SK-N-SH treated with all-trans-retinoic acid at 6 μM for 48 hours (cell line): ENCODE measurements around the gene TES.

Experiments
- CREB5 ChIP-seq: fragments of 250-450 bp; sonication (Bioruptor Pico); IDR thresholded peaks from 2 replicates; pipeline ENCODE4 v1.5.1; 2020; ENCODE audit warnings: low read depth, mild to moderate bottlenecking, moderate library complexity
- PATZ1 ChIP-seq: fragments of 250-450 bp; sonication (Bioruptor Pico); IDR thresholded peaks from 2 replicates; pipeline ENCODE4 v1.8.0; 2020; ENCODE audit warnings: mild to moderate bottlenecking, moderate library complexity, borderline replicate concordance
- POU6F1 ChIP-seq: fragments of 250-450 bp; sonication (Bioruptor Pico); IDR thresholded peaks from 2 replicates; pipeline ENCODE4 v1.8.0; 2021; ENCODE audit warnings: low read depth, mild to moderate bottlenecking, moderate library complexity, borderline replicate concordance
- RARB ChIP-seq: fragments of 250-450 bp; sonication (Bioruptor Pico); IDR thresholded peaks from 2 replicates; pipeline ENCODE4 v1.8.0; 2021; ENCODE audit warnings: mild to moderate bottlenecking, moderate library complexity
- SNAI2 ChIP-seq: fragments of 250-450 bp; sonication (Bioruptor Pico); IDR thresholded peaks from 2 replicates; pipeline ENCODE4 v1.5.0; 2020; ENCODE audit warnings: mild to moderate bottlenecking, moderate library complexity
- ZFP30 ChIP-seq: fragments of 450-650 bp; formaldehyde crosslinking; IDR thresholded peaks from 2 replicates; pipeline ENCODE4 v1.5.0; 2022; ENCODE audit warnings: mild to moderate bottlenecking, moderate library complexity
- ZNF565 ChIP-seq: fragments of 450-650 bp; formaldehyde crosslinking; conservative IDR thresholded peaks from 2 replicates; pipeline ENCODE4 v1.5.0; 2020; ENCODE audit warnings: low read depth, mild to moderate bottlenecking, moderate library complexity
- ZNF70 ChIP-seq: fragments of 450-650 bp; formaldehyde crosslinking; IDR thresholded peaks from 2 replicates; pipeline ENCODE4 v1.5.0; 2020; ENCODE audit warnings: mild to moderate bottlenecking, moderate library complexity
- ZNF8 ChIP-seq: fragments of 450-650 bp; formaldehyde crosslinking; IDR thresholded peaks from 2 replicates; pipeline ENCODE4 v1.5.0; 2020; ENCODE audit warnings: mild to moderate bottlenecking, moderate library complexity

GRCh38 chr7:116211913-116212596 is 1.7 kb downstream of the TES start:
- TF ChIP-seq ZNF70 (CRISPR knock-in tag), result no peak
- no peak for TF ChIP-seq POU6F1
- no peak for TF ChIP-seq CREB5 (CRISPR knock-in tag)
- TF ChIP-seq ZNF8 (CRISPR knock-in tag), result no peak
- TF ChIP-seq ZNF565 (CRISPR knock-in tag), result no peak
- no peak for TF ChIP-seq PATZ1
- TF ChIP-seq RARB (CRISPR knock-in tag), result no peak
- TF ChIP-seq ZFP30 (CRISPR knock-in tag), result no peak
- no peak for TF ChIP-seq SNAI2
